Spinal cord (tissue), 10 donors: ENCODE measurements around the gene ANKRD1. TPM values are rescaled to one million over a fixed set of nuclear protein-coding genes. Genes with fewer than 3 reads are reported as not detected.
A peak's percentile ranks its signal among the peaks of the same experiment; 100 is the strongest.

Source experiments
- DNase-seq, 6 donors: peaks; one replicate each; pipeline versions ENCODE4 v3.0.0 to v3.0.0-alpha.2; 2013 to 2015; ENCODE audit warnings: low spot score in 6 of 6, low read depth in 4 of 6
- H3K27ac ChIP-seq: one replicate; pipeline ENCODE4 v1.5.1; 2013; ENCODE audit warnings: low read depth, low read length, control low read depth
- H3K27me3 ChIP-seq: one replicate; pipeline ENCODE4 v1.6.1; 2013; ENCODE audit warnings: low read length; ENCODE audit not compliant: control insufficient read depth, insufficient read depth
- H3K36me3 ChIP-seq: one replicate; pipeline ENCODE4 v1.6.1; 2013; ENCODE audit warnings: low read length; ENCODE audit not compliant: control insufficient read depth, insufficient read depth
- H3K4me1 ChIP-seq: one replicate; pipeline ENCODE4 v1.6.1; 2013; ENCODE audit warnings: low read length; ENCODE audit not compliant: control insufficient read depth, insufficient read depth
- H3K4me3 ChIP-seq: one replicate; pipeline ENCODE4 v1.5.1; 2013; ENCODE audit warnings: low read depth, low read length, control low read depth
- H3K9me3 ChIP-seq: one replicate; pipeline ENCODE4 v1.6.1; 2013; ENCODE audit warnings: low read length; ENCODE audit not compliant: control insufficient read depth, insufficient read depth
- WGBS: methylation state at CpG from one replicate; pipeline ENCODE4 v1.1.5; 2013; ENCODE audit warnings: missing lambda C conversion rate; ENCODE audit not compliant: insufficient coverage; 5-methylcytosine and 5-hydroxymethylcytosine counted together
- polyA plus RNA-seq, 2 donors: library from polyadenylated mRNA; unstranded; fragments of 120-200 nt; gene quantifications; one replicate each; pipeline ENCODE4 v1.2.1, GENCODE V29; 2013; ENCODE audit not compliant: insufficient read length in 2 of 2
- small RNA-seq: library from RNA; depleted of rRNA; stranded (forward); fragments of <200 nt; gene quantifications from one replicate; pipeline ENCODE3, GENCODE V24; 2014; ENCODE audit warnings: low replicate concordance
- total RNA-seq, 2 donors: library from RNA; depleted of rRNA in 1 of 2; stranded (reverse); fragments of 120-200 nt in 1 of 2; fragments of >200 nt in 1 of 2; gene quantifications; one replicate each; pipeline versions ENCODE4 v1.2.3 to v1.2.4, GENCODE V29; 2013 to 2014
- donor health status: healthy.

ANKRD1 gene
- total and polyA plus RNA-seq, 4 donors = 0.17 to 0.47 (median 0.21) TPM; not detected in 1

GRCh38 chr10:90871279-90871765, 49.6 kb downstream of the ANKRD1 start:
- Histone ChIP-seq H3K4me1 (no peaks in the 10 kb centered on the region), H3K9me3 (no peaks in the 10 kb centered on the region), H3K27ac (peak overlapping the region; percentile 17), H3K27me3 (peaks cover 4% of the 10 kb centered on the region), H3K4me3 (peak overlapping the region; percentile 90), H3K36me3 (no peaks in the 10 kb centered on the region)
- peak; percentile 63 to 97 (median 86) for DNase-seq
- 2% methylated on average over 5 of the region's 14 CpGs for WGBS

DNA sequence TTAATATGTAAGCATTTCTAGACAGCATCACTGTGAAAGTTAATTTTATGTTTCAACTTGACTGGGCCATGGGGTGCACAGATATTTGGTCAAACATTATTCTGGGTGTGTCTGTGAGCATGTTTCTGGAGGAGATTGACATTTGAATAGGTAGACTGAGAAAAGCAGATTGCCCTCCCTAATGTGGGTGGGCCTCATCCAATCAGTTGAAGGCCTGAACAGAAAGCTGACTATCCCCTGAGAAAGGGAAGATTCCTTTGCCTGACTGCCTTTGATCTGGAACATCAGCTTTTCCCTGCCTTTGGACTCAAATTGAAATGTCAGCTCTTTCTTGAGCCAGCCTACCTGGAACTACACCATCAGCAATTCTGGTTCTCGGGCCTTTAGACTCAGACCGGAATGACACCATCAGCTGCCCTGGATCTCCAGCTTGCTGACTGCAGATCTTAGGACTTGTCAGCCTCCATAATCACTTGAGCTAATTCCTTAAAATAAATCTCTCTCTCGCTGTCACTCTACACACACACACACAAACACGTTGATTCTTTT, 54.8 kb downstream of the ANKRD1 start:
- no peak for DNase-seq
- Histone ChIP-seq H3K27me3 (peaks cover 6% of the 10 kb centered on the region), H3K9me3 (no peaks in the 10 kb centered on the region), H3K4me3 (no peak overlapping the region), H3K27ac (no peak overlapping the region), H3K4me1 (no peaks in the 10 kb centered on the region), H3K36me3 (no peaks in the 10 kb centered on the region)
- 90% methylated on average over 4 of the region's 4 CpGs for WGBS

DNA sequence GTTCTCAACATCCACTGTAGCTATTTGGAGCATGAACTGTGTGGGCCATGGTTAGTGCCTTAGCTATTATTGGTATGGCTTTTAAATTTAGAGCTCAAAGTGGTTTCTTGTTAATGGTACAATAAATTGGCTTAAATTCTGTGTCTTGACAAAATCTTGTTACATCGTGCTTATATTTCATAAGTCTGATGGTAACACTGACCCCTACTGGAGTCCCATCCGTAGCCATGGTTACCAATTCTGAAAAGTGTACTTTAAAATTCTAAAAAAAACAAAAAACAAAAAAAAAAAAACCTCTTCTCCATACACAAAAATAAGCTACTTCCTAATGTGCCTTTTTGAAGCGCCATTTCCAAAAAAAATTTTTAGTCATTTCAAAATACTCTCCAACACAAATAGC, 55.5 kb downstream of the ANKRD1 start:
- Histone ChIP-seq H3K9me3 (no peaks in the 10 kb centered on the region), H3K4me3 (no peak overlapping the region), H3K27ac (no peak overlapping the region), H3K36me3 (no peaks in the 10 kb centered on the region), H3K4me1 (no peaks in the 10 kb centered on the region), H3K27me3 (peaks cover 11% of the 10 kb centered on the region)
- DNase-seq = peak in 2 of 6 donors; percentile 34 to 67
- WGBS = 64% methylated on average over 2 of the region's 3 CpGs

DNA sequence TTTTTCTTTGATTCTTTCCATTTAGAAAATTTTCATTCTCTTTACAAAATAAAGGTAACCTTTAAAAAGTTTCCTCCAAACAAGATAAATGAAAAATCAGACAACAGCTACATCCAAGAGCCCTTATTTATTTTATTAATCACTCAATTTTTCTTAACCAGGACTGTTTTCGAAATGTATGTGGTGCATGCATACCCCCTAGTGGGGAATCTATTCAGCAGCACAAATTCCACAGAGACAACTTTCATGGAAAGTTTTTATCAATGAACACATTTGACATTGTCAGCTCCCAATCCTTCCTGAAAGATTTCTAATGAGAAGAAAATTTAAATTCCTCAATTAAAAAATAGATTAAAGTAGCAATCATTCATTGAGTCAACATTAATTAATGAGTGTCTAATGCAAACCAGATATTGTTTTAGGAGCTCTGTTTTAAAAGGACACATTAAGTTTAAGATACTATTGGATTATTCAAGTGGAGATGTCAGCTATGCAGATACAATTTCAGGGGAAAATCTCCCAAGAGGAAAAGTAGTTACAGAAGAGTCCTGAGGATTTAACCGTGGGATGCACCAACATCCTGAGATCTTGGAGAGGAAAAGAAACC, 57.9 kb downstream of the ANKRD1 start:
- Histone ChIP-seq H3K27me3 (peaks cover 9% of the 10 kb centered on the region), H3K27ac (no peak overlapping the region), H3K9me3 (no peaks in the 10 kb centered on the region), H3K4me3 (no peak overlapping the region), H3K36me3 (no peaks in the 10 kb centered on the region), H3K4me1 (no peaks in the 10 kb centered on the region)
- 50% methylated on average over 1 of the region's 2 CpGs for WGBS
- peak in 2 of 6 donors; percentile 51 to 79 for DNase-seq

Small RNAs within 50 kb of the gene (small RNA-seq; reads per million reads assigned to genes)
- gene RF00019 (not detected), gene RNU6-740P (not detected)

Other genes starting within 250 kb of the ANKRD1 start
- 10 to 100 TPM in 1 of 2 donors, 1 to 10 TPM in 1; 3.0 to 12.4 TPM for gene HTR7, start 63.0 kb downstream of the ANKRD1 start, total RNA-seq
- 1 to 10 TPM; 6.6 to 8.8 TPM for gene HTR7, start 63.0 kb downstream of the ANKRD1 start, polyA plus RNA-seq
- gene RPP30, start 49.1 kb downstream of the ANKRD1 start, total RNA-seq = 10 to 100 TPM; 52.4 to 74.6 TPM
- 10 to 100 TPM; 48.5 to 52.1 TPM for gene RPP30, start 49.1 kb downstream of the ANKRD1 start, polyA plus RNA-seq